Fibroblast of skin of scalp (primary cell): ENCODE data around the gene DNAJC11.

Source experiments
- DNase-seq: peaks from one replicate; pipeline ENCODE4 v3.0.0-alpha.2; 2013

The DNAJC11 gene

GRCh38 chr1:6599141-6599975, 102.3 kb downstream of the DNAJC11 start:
- no peak for DNase-seq

- no peak for DNase-seq
These were observed 103.9 kb downstream of the DNAJC11 start for GRCh38 chr1:6597777-6598131.

GRCh38 chr1:6596886-6597776, 104.5 kb downstream of the DNAJC11 start:
- DNase-seq, result no peak

- DNase-seq, result no peak
These were observed 105.3 kb downstream of the DNAJC11 start for GRCh38 chr1:6596351-6596750.

- no peak for DNase-seq
These were observed 106.5 kb downstream of the DNAJC11 start for GRCh38 chr1:6594977-6595740.

- DNase-seq, result no peak
These were observed 107.8 kb downstream of the DNAJC11 start for GRCh38 chr1:6593810-6594209.

- no peak for DNase-seq
These were observed 108.6 kb downstream of the DNAJC11 start for GRCh38 chr1:6592865-6593593.

GRCh38 chr1:6592441-6592840, 109.2 kb downstream of the DNAJC11 start:
- DNase-seq, result no peak

GRCh38 chr1:6591644-6592043, 110.0 kb downstream of the DNAJC11 start:
- no peak for DNase-seq

- no peak for DNase-seq
These were observed 110.4 kb downstream of the DNAJC11 start for GRCh38 chr1:6591222-6591621.

- DNase-seq, result no peak
These were observed 111.6 kb downstream of the DNAJC11 start for GRCh38 chr1:6590046-6590445.

GRCh38 chr1:6588893-6589520, 112.6 kb downstream of the DNAJC11 start:
- DNase-seq, result no peak

GRCh38 chr1:6588128-6588892, 113.3 kb downstream of the DNAJC11 start:
- no peak for DNase-seq

GRCh38 chr1:6587261-6588005, 114.2 kb downstream of the DNAJC11 start:
- DNase-seq, result no peak

- DNase-seq, result no peak
These were observed 115.2 kb downstream of the DNAJC11 start for GRCh38 chr1:6586404-6586816.

- DNase-seq, result no peak
These were observed 115.8 kb downstream of the DNAJC11 start for GRCh38 chr1:6585841-6586240.

GRCh38 chr1:6585081-6585722, 116.4 kb downstream of the DNAJC11 start:
- no peak for DNase-seq
